ENCODE results near the gene KLHL3. TPM values are rescaled to one million over a fixed set of nuclear protein-coding genes. Genes with fewer than 3 reads are reported as not detected.

Gene KLHL3
- total RNA-seq, 2 experiments from 2014 or later: 9.2 to 12.2 TPM

DNA sequence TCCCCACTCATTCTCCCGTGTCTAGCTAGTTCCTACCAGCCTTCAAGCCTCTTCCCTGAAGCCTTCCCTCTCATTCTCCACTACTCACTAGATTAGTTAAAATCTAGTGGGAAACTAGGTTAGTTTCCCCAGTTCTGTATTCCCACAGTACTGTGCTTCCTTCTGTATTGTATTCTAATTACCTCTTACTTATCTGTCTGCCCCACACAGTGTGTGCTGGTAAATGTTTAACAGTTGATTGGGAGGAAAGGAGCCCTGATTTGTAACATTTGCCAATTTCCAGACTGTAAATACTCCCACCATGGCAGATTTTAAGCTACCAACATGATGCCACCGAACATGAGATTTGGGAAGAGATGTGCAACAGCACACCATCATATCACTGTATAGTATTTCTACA lies 8.3 kb downstream of the KLHL3 start:
- TF ChIP-seq, protein P1, sequence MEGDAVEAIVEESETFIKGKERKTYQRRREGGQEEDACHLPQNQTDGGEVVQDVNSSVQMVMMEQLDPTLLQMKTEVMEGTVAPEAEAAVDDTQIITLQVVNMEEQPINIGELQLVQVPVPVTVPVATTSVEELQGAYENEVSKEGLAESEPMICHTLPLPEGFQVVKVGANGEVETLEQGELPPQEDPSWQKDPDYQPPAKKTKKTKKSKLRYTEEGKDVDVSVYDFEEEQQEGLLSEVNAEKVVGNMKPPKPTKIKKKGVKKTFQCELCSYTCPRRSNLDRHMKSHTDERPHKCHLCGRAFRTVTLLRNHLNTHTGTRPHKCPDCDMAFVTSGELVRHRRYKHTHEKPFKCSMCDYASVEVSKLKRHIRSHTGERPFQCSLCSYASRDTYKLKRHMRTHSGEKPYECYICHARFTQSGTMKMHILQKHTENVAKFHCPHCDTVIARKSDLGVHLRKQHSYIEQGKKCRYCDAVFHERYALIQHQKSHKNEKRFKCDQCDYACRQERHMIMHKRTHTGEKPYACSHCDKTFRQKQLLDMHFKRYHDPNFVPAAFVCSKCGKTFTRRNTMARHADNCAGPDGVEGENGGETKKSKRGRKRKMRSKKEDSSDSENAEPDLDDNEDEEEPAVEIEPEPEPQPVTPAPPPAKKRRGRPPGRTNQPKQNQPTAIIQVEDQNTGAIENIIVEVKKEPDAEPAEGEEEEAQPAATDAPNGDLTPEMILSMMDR (IDR thresholded peaks at IDR 0.05): no peak
- ChIA-PET CTCF (interaction anchor here (1.6 to 2.9 kb wide), 3 partner anchors 8 to 68 kb away, joined by 4 to 14 read pairs (median 13); no protein-coding TSS in a partner anchor), POLR2A (interaction anchor here (1.0 kb wide), 1 partner anchor 15 kb away, joined by 3 read pairs; no protein-coding TSS in a partner anchor)
- Mint-ChIP-seq H3K36me3 (ENCODE audit: low read depth) (no peaks in the 10 kb centered on the region), H3K9me3 (no peaks in the 10 kb centered on the region), H3K27ac (no peak overlapping the region), H3K4me3 (no peak overlapping the region), H3K4me1 (ENCODE audit: low read depth) (peaks cover 23% of the 10 kb centered on the region), H3K27me3 (no peaks in the 10 kb centered on the region)
- intact Hi-C loops (cut with micrococcal nuclease): no loop called here
- ATAC-seq (no peak), DNase-seq (no peak)

DNA sequence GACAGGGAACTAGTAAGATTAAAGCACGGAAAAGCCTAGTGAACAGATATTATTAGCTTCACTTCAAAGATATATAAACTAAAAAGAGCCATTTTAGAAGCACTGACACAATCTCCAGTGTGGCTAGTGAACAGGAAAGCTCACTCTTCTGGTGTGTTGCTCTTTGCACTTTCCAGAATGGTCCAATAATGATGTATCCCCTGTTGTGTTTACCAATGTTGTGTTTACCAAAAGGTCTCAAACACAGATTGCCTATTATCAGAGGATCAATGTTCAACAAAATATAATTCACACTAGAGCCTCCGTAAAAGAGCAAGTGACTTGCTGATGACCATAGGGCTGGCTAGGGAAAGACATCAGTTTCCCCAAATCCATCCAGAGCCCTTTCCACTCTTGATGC lies 11.6 kb downstream of the KLHL3 start:
- Mint-ChIP-seq H3K27ac (no peak overlapping the region), H3K4me3 (no peak overlapping the region), H3K36me3 (ENCODE audit: low read depth) (peaks cover 4% of the 10 kb centered on the region), H3K4me1 (ENCODE audit: low read depth) (peaks cover 5% of the 10 kb centered on the region), H3K27me3 (no peaks in the 10 kb centered on the region), H3K9me3 (no peaks in the 10 kb centered on the region)
- DNase-seq (no peak), ATAC-seq (no peak)
- ChIA-PET CTCF (interaction anchor here (1.6 kb wide), 1 partner anchor 64 kb away, joined by 4 read pairs; no protein-coding TSS in a partner anchor), POLR2A (no interaction called here)
- TF ChIP-seq, protein P1 (IDR thresholded peaks at IDR 0.05): no peak
- intact Hi-C loops (cut with micrococcal nuclease): no loop called here

DNA sequence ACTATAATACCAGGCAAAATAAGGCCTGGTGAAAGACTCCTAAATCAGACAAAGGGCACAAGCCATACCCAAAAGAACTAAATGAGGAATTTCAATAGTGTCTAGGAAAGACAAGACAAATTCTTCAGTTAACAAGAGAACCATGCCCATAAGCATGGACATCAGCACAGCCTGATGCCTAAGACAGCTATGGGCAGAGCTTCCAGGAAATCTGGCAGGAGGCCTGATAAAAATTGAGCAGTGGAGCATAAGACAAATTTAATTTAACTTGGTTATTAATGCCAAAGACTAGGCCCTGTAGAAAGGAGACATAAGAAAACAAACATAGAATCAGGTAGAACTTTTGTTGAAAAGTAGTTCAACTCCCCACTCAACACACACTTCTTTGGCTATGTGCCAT lies 17.3 kb downstream of the KLHL3 start:
- ChIA-PET CTCF (interaction anchor here (1.3 to 3.5 kb wide), 4 partner anchors 18 to 58 kb away, joined by 3 to 16 read pairs (median 4); no protein-coding TSS in a partner anchor), POLR2A (no interaction called here)
- Mint-ChIP-seq H3K27ac (no peak overlapping the region), H3K36me3 (ENCODE audit: low read depth) (peaks cover 24% of the 10 kb centered on the region), H3K4me1 (ENCODE audit: low read depth) (peaks cover 5% of the 10 kb centered on the region), H3K27me3 (no peaks in the 10 kb centered on the region), H3K4me3 (no peak overlapping the region), H3K9me3 (peaks cover 2% of the 10 kb centered on the region)
- ATAC-seq (no peak), DNase-seq (no peak)
- TF ChIP-seq, protein P1 (IDR thresholded peaks at IDR 0.05): no peak
- intact Hi-C loops (cut with micrococcal nuclease): no loop called here

DNA sequence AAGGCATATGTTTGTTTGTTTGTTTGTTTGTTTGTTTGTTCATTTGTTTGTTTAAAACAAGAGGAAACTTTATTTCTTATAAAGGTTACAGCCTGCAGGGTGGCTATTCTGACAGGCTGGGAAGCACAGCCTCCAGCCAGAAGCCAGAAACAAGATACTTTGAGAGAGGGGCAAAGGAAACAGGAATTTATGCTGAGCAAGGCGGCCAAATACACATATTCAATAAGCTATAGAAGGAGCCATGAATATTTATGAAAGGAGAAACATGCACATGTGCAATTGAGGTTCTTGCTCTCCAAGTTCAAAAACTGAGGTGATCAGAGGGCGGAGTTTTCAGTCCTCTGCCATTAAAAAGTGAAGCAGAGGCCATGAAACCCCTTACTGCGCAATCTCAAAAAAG lies 19.6 kb downstream of the KLHL3 start:
- Mint-ChIP-seq H3K9me3 (peaks cover 6% of the 10 kb centered on the region), H3K36me3 (ENCODE audit: low read depth) (peaks cover 32% of the 10 kb centered on the region), H3K4me3 (no peak overlapping the region), H3K4me1 (ENCODE audit: low read depth) (peaks cover 3% of the 10 kb centered on the region), H3K27ac (no peak overlapping the region), H3K27me3 (no peaks in the 10 kb centered on the region)
- TF ChIP-seq, protein P1 (IDR thresholded peaks at IDR 0.05): no peak
- ChIA-PET POLR2A (interaction anchor here (0.6 kb wide), 1 partner anchor 63 kb away, joined by 3 read pairs; no protein-coding TSS in a partner anchor), CTCF (no interaction called here)
- DNase-seq (no peak), ATAC-seq (no peak)
- intact Hi-C loops (cut with micrococcal nuclease): no loop called here

DNA sequence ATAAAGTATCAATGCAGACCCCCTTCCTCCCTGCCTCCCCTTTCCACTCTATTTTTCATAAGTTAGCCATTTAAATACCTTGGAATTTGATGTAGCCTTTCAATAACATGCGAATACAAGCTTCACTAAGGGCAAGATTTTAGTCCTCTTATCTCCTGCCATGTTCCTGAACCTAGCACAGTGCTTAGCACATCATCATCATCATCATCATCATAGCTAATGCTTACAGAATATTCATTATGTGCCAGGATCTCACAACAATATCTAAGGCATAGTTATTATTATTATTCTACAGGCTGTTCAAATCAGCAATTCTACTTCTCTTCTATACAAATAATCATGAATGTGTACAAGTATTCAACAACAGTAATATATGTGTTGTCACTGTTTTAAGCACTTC lies 20.4 kb downstream of the KLHL3 start:
- H3K9me3 Mint-ChIP-seq: peaks cover 6% of the 10 kb centered on the region
- intact Hi-C loops (cut with micrococcal nuclease): no loop called here
- no peak overlapping the region for H3K4me3 Mint-ChIP-seq
- TF ChIP-seq, protein P1 (IDR thresholded peaks at IDR 0.05): no peak
- ATAC-seq: no peak
- ChIA-PET POLR2A (interaction anchor here (0.8 kb wide), 1 partner anchor 38 kb away, joined by 3 read pairs; no protein-coding TSS in a partner anchor), CTCF (interaction anchor here (0.7 kb wide), 1 partner anchor 27 kb away, joined by 3 read pairs; no protein-coding TSS in a partner anchor)
- no peaks in the 10 kb centered on the region for H3K27me3 Mint-ChIP-seq
- DNase-seq: no peak
- no peak overlapping the region for H3K27ac Mint-ChIP-seq
- peaks cover 32% of the 10 kb centered on the region for H3K36me3 Mint-ChIP-seq (ENCODE audit: low read depth)
- peaks cover 2% of the 10 kb centered on the region for H3K4me1 Mint-ChIP-seq (ENCODE audit: low read depth)

Data from activated CD8-positive, alpha-beta T cell treated with anti-CD3 and anti-CD28 coated beads for 36 hours (primary cell).